ENCODE results near the gene DSCAM. TPM values are rescaled to one million over a fixed set of nuclear protein-coding genes. Genes with fewer than 3 reads are reported as not detected.

The DSCAM gene
- total and polyA plus RNA-seq, 2 donors (not counting 1 experiment from before 2014, with no cell fraction given): not detected

GRCh38 chr21:40707656-40708244 is 139.2 kb downstream of the DSCAM start:
- H3K4me1 Mint-ChIP-seq: no peaks in the 10 kb centered on the region
- Histone ChIP-seq H4K20me1 (ENCODE audit: control insufficient read depth, insufficient read depth, low read length, poor library complexity, severe bottlenecking) (no peaks in the 10 kb centered on the region), H3K4me1 (ENCODE audit: control insufficient read depth in 2 of 2, insufficient read depth in 2 of 2, low read length in 2 of 2) (no peaks in the 10 kb centered on the region), H3K9me3 (ENCODE audit: control extremely low read depth in 1 of 3, control insufficient read depth in 2 of 3, insufficient read depth in 1 of 3, low read length in 2 of 3) (peaks cover 0 to 3% (median 0%) of the 10 kb centered on the region in 3 donors), H2AFZ (ENCODE audit: insufficient read depth, low read depth, low read length, poor library complexity, severe bottlenecking) (no peak overlapping the region), H3K79me2 (ENCODE audit: control insufficient read depth, insufficient read depth, low read length) (no peaks in the 10 kb centered on the region), H3K36me3 (replicated peaks in 1 of 2; ENCODE audit: control extremely low read depth in 1 of 2, control insufficient read depth in 1 of 2, extremely low read depth in 1 of 2, insufficient read depth in 2 of 2, low read length in 1 of 2) (no peaks in the 10 kb centered on the region), H3K4me2 (replicated peaks; ENCODE audit: low read depth, low read length, poor library complexity, severe bottlenecking) (no peak overlapping the region), H3K4me3 (ENCODE audit: control extremely low read depth in 1 of 5, extremely low read depth in 1 of 5, insufficient read depth in 1 of 5, low read depth in 2 of 5, low read length in 4 of 5) (no peak overlapping the region), H3K27ac (ENCODE audit: low read length in 2 of 2) (no peak overlapping the region), H3K9ac (ENCODE audit: low read length) (no peak overlapping the region), H3K27me3 (replicated peaks in 1 of 4; ENCODE audit: control extremely low read depth in 1 of 4, control insufficient read depth in 3 of 4, insufficient read depth in 4 of 4, low read length in 3 of 4) (no peaks in the 10 kb centered on the region)
- POLR2A ChIA-PET: no interaction called here
- H3K4me3 Mint-ChIP-seq: no peak overlapping the region
- no peaks in the 10 kb centered on the region for H3K27me3 Mint-ChIP-seq
- no peak for ATAC-seq (ENCODE audit: low read depth)
- DNase-seq: no peak
- no peaks in the 10 kb centered on the region for H3K9me3 Mint-ChIP-seq (ENCODE audit: insufficient read depth)
- CTCF ChIA-PET: interaction anchor here (0.6 kb wide), 1 partner anchor 55 kb away, joined by 6 read pairs; no protein-coding TSS in a partner anchor
- H3K27ac Mint-ChIP-seq: no peak overlapping the region
- no peak for TF ChIP-seq EZH2 (IDR thresholded peaks at IDR 0.05; ENCODE audit: borderline replicate concordance, insufficient read depth, low read depth, low read length, poor library complexity, severe bottlenecking)
- TF ChIP-seq, protein P1, sequence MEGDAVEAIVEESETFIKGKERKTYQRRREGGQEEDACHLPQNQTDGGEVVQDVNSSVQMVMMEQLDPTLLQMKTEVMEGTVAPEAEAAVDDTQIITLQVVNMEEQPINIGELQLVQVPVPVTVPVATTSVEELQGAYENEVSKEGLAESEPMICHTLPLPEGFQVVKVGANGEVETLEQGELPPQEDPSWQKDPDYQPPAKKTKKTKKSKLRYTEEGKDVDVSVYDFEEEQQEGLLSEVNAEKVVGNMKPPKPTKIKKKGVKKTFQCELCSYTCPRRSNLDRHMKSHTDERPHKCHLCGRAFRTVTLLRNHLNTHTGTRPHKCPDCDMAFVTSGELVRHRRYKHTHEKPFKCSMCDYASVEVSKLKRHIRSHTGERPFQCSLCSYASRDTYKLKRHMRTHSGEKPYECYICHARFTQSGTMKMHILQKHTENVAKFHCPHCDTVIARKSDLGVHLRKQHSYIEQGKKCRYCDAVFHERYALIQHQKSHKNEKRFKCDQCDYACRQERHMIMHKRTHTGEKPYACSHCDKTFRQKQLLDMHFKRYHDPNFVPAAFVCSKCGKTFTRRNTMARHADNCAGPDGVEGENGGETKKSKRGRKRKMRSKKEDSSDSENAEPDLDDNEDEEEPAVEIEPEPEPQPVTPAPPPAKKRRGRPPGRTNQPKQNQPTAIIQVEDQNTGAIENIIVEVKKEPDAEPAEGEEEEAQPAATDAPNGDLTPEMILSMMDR (IDR thresholded peaks at IDR 0.05): no peak
- intact Hi-C loops (cut with micrococcal nuclease): no loop called here

GRCh38 chr21:40706806-40707655 is 139.9 kb downstream of the DSCAM start:
- Histone ChIP-seq H3K4me1 (ENCODE audit: control insufficient read depth in 2 of 2, insufficient read depth in 2 of 2, low read length in 2 of 2) (no peaks in the 10 kb centered on the region), H3K9me3 (ENCODE audit: control extremely low read depth in 1 of 3, control insufficient read depth in 2 of 3, insufficient read depth in 1 of 3, low read length in 2 of 3) (peaks cover 0 to 3% (median 0%) of the 10 kb centered on the region in 3 donors), H3K27ac (ENCODE audit: low read length in 2 of 2) (no peak overlapping the region), H2AFZ (ENCODE audit: insufficient read depth, low read depth, low read length, poor library complexity, severe bottlenecking) (no peak overlapping the region), H3K79me2 (ENCODE audit: control insufficient read depth, insufficient read depth, low read length) (no peaks in the 10 kb centered on the region), H3K9ac (ENCODE audit: low read length) (no peak overlapping the region), H4K20me1 (ENCODE audit: control insufficient read depth, insufficient read depth, low read length, poor library complexity, severe bottlenecking) (no peaks in the 10 kb centered on the region), H3K4me2 (replicated peaks; ENCODE audit: low read depth, low read length, poor library complexity, severe bottlenecking) (no peak overlapping the region), H3K36me3 (replicated peaks in 1 of 2; ENCODE audit: control extremely low read depth in 1 of 2, control insufficient read depth in 1 of 2, extremely low read depth in 1 of 2, insufficient read depth in 2 of 2, low read length in 1 of 2) (no peaks in the 10 kb centered on the region), H3K27me3 (replicated peaks in 1 of 4; ENCODE audit: control extremely low read depth in 1 of 4, control insufficient read depth in 3 of 4, insufficient read depth in 4 of 4, low read length in 3 of 4) (no peaks in the 10 kb centered on the region), H3K4me3 (ENCODE audit: control extremely low read depth in 1 of 5, extremely low read depth in 1 of 5, insufficient read depth in 1 of 5, low read depth in 2 of 5, low read length in 4 of 5) (no peak overlapping the region)
- ATAC-seq (ENCODE audit: low read depth) (no peak), DNase-seq (no peak)
- TF ChIP-seq, protein P1 (IDR thresholded peaks at IDR 0.05): no peak
- no peak for TF ChIP-seq EZH2 (IDR thresholded peaks at IDR 0.05; ENCODE audit: borderline replicate concordance, insufficient read depth, low read depth, low read length, poor library complexity, severe bottlenecking)
- ChIA-PET POLR2A (no interaction called here), CTCF (no interaction called here)
- no peaks in the 10 kb centered on the region for H3K9me3 Mint-ChIP-seq (ENCODE audit: insufficient read depth)
- intact Hi-C loops (cut with micrococcal nuclease): no loop called here
- no CpG with 5 or more reads among the region's 4 CpGs for WGBS (ENCODE audit: insufficient coverage)
- H3K27ac Mint-ChIP-seq: no peak overlapping the region
- H3K4me1 Mint-ChIP-seq: no peaks in the 10 kb centered on the region
- H3K27me3 Mint-ChIP-seq: no peaks in the 10 kb centered on the region
- H3K4me3 Mint-ChIP-seq: no peak overlapping the region
